Breast epithelium (tissue), 4 donors: ENCODE results near the gene PTCD2. TPM values are rescaled to one million over a fixed set of nuclear protein-coding genes. Genes with fewer than 3 reads are reported as not detected.
"Not testable (repeated sequence)": the region's sequence is repeated elsewhere in the genome, so short reads cannot be mapped to it uniquely, and the experiment has no call there.

ENCODE experiments used
- DNase-seq, 2 donors: peaks; one replicate each; pipeline ENCODE4 v3.0.0-alpha.2; 2019; ENCODE audit warnings: low spot score in 2 of 2
- H3K27ac ChIP-seq, 2 donors: fragments of 200-600 bp; sonication (generic) in 1 of 2; one replicate each; pipeline ENCODE4 v1.5.1; 2016 to 2019; ENCODE audit warnings: mild to moderate bottlenecking in 1 of 2
- H3K27me3 ChIP-seq, 2 donors: fragments of 200-600 bp; sonication (generic) in 1 of 2; one replicate each; pipeline versions ENCODE4 v1.5.1 to v1.6.0; 2017 to 2019; ENCODE audit warnings: control low read depth in 1 of 2, mild to moderate bottlenecking in 1 of 2
- H3K36me3 ChIP-seq: fragments of 200-600 bp; one replicate; pipeline ENCODE4 v1.5.1; 2019
- H3K4me1 ChIP-seq, 2 donors: fragments of 200-600 bp; sonication (generic); one replicate each; pipeline ENCODE4 v1.5.1; 2016 to 2019; ENCODE audit warnings: control low read depth in 1 of 2
- H3K4me3 ChIP-seq, 3 donors: fragments of 200-600 bp; sonication (generic); 1 replicate in 2 of 3; 2 replicates in 1 of 3; pipeline ENCODE4 v1.5.1; 2016 to 2019; ENCODE audit warnings: mild to moderate bottlenecking in 3 of 3, moderate library complexity in 2 of 3
- H3K9me3 ChIP-seq, 2 donors: fragments of 200-600 bp; sonication (generic) in 1 of 2; one replicate each; pipeline ENCODE4 v1.5.1; 2016 to 2019; ENCODE audit warnings: control low read depth in 1 of 2
- POLR2A ChIP-seq: fragments of 450-650 bp; IDR thresholded peaks from one replicate; pipeline ENCODE4 v1.6.1; 2016; ENCODE audit warnings: antibody characterized with exemption, mild to moderate bottlenecking, moderate library complexity
- POLR2AphosphoS5 ChIP-seq, 3 donors: sonication (generic); formaldehyde crosslinking; IDR thresholded peaks; one replicate each; pipeline ENCODE4 v1.6.1; 2017; ENCODE audit warnings: antibody characterized with exemption in 3 of 3
- intact Hi-C: fragments of 100-400 bp; cut with DNase I; formaldehyde crosslinking; loops from one replicate; pipeline ENCODE4 v1.15.1; 2023; ENCODE audit warnings: low total_unique reads
- total RNA-seq, 3 donors: library from RNA; depleted of rRNA; stranded (reverse); fragments of >200 nt; gene quantifications; one replicate each; pipeline ENCODE4 v1.1.0, GENCODE V29; 2016
- TF ChIP-seq, protein P1 (sequence below), 3 donors: fragments of 450-650 bp; IDR thresholded peaks; one replicate each; pipeline ENCODE4 v1.5.1; 2016 to 2017; ENCODE audit warnings: antibody characterized with exemption in 3 of 3, mild to moderate bottlenecking in 3 of 3, moderate library complexity in 3 of 3

The PTCD2 gene
- total RNA-seq, 3 donors from 2014 or later: 5.6 to 10.1 (median 7.5) TPM

DNA sequence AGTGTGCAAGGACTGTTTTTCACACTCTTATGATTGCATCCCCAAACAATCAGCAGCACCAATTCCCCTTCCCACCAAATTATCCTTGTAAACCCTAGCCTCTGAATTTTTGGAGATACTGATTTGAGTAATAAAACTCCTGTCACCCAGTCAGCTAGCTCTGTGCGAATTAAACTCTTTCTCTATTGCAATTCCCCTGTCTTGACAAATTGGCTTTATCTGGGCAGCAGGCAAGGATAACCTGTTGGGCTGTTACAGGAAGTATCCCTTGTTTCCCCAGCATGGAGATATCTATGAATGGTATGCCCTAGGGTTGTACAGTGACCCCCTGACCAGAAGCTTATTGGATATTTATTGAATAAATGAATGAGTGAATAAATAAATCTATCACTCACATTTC, 80.8 kb downstream of the PTCD2 start:
- DNase-seq: no peak
- H3K9me3 ChIP-seq: peaks cover 12 to 16% of the 10 kb centered on the region in 2 donors
- no peak overlapping the region for H3K4me3 ChIP-seq
- TF ChIP-seq POLR2AphosphoS5 (IDR thresholded peaks at IDR 0.05): no peak
- TF ChIP-seq, protein P1, sequence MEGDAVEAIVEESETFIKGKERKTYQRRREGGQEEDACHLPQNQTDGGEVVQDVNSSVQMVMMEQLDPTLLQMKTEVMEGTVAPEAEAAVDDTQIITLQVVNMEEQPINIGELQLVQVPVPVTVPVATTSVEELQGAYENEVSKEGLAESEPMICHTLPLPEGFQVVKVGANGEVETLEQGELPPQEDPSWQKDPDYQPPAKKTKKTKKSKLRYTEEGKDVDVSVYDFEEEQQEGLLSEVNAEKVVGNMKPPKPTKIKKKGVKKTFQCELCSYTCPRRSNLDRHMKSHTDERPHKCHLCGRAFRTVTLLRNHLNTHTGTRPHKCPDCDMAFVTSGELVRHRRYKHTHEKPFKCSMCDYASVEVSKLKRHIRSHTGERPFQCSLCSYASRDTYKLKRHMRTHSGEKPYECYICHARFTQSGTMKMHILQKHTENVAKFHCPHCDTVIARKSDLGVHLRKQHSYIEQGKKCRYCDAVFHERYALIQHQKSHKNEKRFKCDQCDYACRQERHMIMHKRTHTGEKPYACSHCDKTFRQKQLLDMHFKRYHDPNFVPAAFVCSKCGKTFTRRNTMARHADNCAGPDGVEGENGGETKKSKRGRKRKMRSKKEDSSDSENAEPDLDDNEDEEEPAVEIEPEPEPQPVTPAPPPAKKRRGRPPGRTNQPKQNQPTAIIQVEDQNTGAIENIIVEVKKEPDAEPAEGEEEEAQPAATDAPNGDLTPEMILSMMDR (IDR thresholded peaks at IDR 0.05): no peak
- TF ChIP-seq POLR2A: no peak
- intact Hi-C loops: no loop called here
- H3K4me1 ChIP-seq: no peaks in the 10 kb centered on the region
- no peak overlapping the region for H3K27ac ChIP-seq
- no peaks in the 10 kb centered on the region for H3K36me3 ChIP-seq
- H3K27me3 ChIP-seq: no peaks in the 10 kb centered on the region

DNA sequence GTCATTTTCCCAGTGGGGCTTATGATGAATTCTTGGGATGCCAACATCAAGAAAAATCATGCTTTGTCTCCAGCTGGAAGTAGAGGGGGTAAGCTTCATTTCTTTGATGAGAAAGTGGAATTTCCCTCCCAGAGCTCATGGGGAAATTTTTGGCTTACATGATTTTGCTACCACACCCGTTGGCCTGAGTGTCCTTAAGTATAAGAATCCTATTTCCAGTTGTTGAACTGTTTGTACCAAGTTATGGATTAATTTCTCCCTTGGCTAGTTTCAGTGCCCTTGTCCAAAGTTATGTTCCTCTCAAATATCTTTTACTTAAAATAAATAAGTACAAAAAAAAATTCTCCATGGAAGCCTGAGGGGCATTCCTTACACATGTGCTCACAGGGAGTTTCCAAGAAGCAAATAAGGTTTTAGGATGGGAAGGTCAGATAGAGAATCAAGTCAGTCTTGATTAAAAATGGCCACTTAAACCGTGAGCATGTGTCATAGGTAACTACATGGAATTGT, 82.3 kb downstream of the PTCD2 start:
- peak overlapping the region; percentile 53 to 75 for H3K27ac ChIP-seq
- intact Hi-C loops: no loop called here
- TF ChIP-seq POLR2A (no peak), POLR2AphosphoS5 (IDR thresholded peaks at IDR 0.05) (no peak)
- TF ChIP-seq, protein P1 (IDR thresholded peaks at IDR 0.05): no peak
- peaks cover 12 to 16% of the 10 kb centered on the region in 2 donors for H3K9me3 ChIP-seq
- DNase-seq: no peak
- H3K36me3 ChIP-seq: no peaks in the 10 kb centered on the region
- no peaks in the 10 kb centered on the region for H3K4me1 ChIP-seq
- H3K27me3 ChIP-seq: no peaks in the 10 kb centered on the region
- H3K4me3 ChIP-seq: no peak overlapping the region

DNA sequence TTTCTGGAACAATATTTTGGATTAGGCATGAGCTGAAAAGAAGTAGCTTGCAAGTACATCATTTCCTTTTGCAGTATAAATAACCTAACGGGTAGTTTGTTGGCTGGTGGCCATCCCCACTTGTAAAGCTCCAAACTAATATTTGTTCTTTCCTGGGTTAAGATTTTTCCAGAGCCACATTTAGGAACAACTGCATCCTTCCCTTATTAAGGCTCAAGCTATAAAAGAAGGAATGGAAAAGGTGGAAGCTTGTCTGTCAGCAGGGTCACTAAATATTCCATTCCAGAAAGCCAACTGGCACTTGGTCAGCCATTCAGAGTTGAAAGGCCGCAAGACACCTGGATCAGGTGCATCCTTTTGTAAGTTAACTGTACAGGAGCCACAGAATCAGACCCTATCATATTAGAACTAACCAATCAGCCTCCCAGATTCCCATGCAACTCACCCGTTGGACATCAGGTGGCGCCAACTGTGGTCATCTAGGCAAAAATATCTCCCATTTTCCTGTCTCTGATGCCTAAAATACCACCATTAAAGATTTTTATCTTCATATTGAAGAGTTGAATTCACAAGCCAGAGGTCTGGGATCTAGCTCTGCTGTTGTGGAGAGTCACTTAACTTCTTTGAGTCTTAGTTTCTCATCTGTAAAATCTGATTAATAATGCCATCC, 82.9 kb downstream of the PTCD2 start:
- TF ChIP-seq, protein P1 (IDR thresholded peaks at IDR 0.05): peak in 1 of 3 donors; percentile 11
- TF ChIP-seq POLR2AphosphoS5 (IDR thresholded peaks at IDR 0.05) (peak in 1 of 3 donors; percentile 64), POLR2A (no peak)
- intact Hi-C loops: no loop called here
- no peak overlapping the region for H3K4me3 ChIP-seq
- H3K36me3 ChIP-seq: no peaks in the 10 kb centered on the region
- H3K4me1 ChIP-seq: no peaks in the 10 kb centered on the region
- H3K9me3 ChIP-seq: peaks cover 12 to 16% of the 10 kb centered on the region in 2 donors
- H3K27me3 ChIP-seq: no peaks in the 10 kb centered on the region
- DNase-seq: no peak
- H3K27ac ChIP-seq: peak overlapping the region; percentile 53 to 75

DNA sequence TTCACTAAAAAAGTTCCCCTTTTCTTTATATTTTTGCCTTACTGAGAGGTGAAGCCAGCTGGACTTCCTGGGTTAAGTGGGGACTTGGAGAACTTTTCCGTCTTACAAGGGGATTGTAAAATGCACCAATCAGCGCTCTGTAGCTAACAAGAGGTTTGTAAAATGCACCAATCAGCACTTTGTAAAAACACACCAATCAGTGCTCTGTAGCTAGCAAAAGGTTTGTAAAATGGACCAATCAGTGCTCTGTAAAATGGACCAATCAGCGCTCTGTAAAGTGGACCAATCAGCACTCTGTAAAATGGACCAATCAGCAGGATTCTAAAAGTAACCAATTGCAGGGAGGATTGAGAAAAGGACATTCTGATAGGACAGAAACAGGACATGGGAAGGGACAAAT, 84.6 kb downstream of the PTCD2 start:
- H3K4me1 ChIP-seq, H3K27ac ChIP-seq, H3K4me3 ChIP-seq, intact Hi-C loops, DNase-seq, H3K27me3 ChIP-seq, H3K36me3 ChIP-seq: not testable (repeated sequence)
- H3K9me3 ChIP-seq: peaks cover 12 to 16% of the 10 kb centered on the region in 2 donors

DNA sequence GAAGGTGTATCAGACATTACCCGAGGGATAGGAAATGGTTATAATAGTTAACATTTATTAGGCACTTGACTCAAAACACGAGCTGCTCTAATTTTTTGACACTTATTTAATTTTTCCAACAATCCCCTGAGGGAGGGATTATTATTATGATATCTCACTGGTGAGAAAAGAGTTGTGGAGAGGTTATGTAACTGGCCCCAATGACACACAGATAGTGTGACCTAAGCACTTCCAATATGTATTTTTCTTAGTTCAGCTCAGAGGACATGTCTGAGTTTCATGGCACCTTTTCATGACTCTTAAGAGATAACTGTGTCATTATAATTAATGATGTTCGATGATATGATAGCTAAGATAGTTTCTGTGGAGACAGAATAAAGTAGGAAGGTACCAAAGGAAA, 86.9 kb downstream of the PTCD2 start:
- intact Hi-C loops: no loop called here
- H3K36me3 ChIP-seq: no peaks in the 10 kb centered on the region
- TF ChIP-seq POLR2A (no peak), POLR2AphosphoS5 (IDR thresholded peaks at IDR 0.05) (no peak)
- TF ChIP-seq, protein P1 (IDR thresholded peaks at IDR 0.05): no peak
- no peak overlapping the region for H3K27ac ChIP-seq
- no peak overlapping the region for H3K4me3 ChIP-seq
- H3K4me1 ChIP-seq: no peaks in the 10 kb centered on the region
- H3K9me3 ChIP-seq: no peaks in the 10 kb centered on the region
- H3K27me3 ChIP-seq: no peaks in the 10 kb centered on the region
- no peak for DNase-seq
